GM21423 (cell line): Measurements from ENCODE around the gene PLAGL1.
"Not testable (repeated sequence)": the region's sequence is repeated elsewhere in the genome, so short reads cannot be mapped to it uniquely, and the experiment has no call there.

ENCODE experiments used
- ATAC-seq: cut with Tn5 transposase; IDR thresholded peaks from one replicate; pipeline ENCODE4 v1.9.1; 2021; ENCODE audit warnings: mild to moderate bottlenecking, moderate library complexity; ENCODE audit not compliant: unreplicated experiment

PLAGL1 gene

GRCh38 chr6:143940011-143940597, 68.0 kb downstream of the PLAGL1 start:
- ATAC-seq = peak; percentile 98

GRCh38 chr6:143939364-143939763, 68.7 kb downstream of the PLAGL1 start:
- ATAC-seq = no peak

GRCh38 chr6:143937668-143937970, 70.4 kb downstream of the PLAGL1 start:
- ATAC-seq = no peak

- no peak for ATAC-seq
Measured at GRCh38 chr6:143936778-143937667, 71.0 kb downstream of the PLAGL1 start.

- ATAC-seq = no peak
Measured at GRCh38 chr6:143936347-143936746, 71.7 kb downstream of the PLAGL1 start.

- ATAC-seq = no peak
Measured at GRCh38 chr6:143934867-143935266, 73.2 kb downstream of the PLAGL1 start.

- ATAC-seq = no peak
Measured at GRCh38 chr6:143934331-143934730, 73.7 kb downstream of the PLAGL1 start.

GRCh38 chr6:143929975-143930374, 78.1 kb downstream of the PLAGL1 start:
- ATAC-seq = no peak

GRCh38 chr6:143928853-143929252, 79.2 kb downstream of the PLAGL1 start:
- ATAC-seq = no peak

GRCh38 chr6:143917026-143917425, 91.0 kb downstream of the PLAGL1 start:
- ATAC-seq = not testable (repeated sequence)

GRCh38 chr6:143912671-143913070, 95.4 kb downstream of the PLAGL1 start:
- no peak for ATAC-seq

- no peak for ATAC-seq
Measured at GRCh38 chr6:143911028-143911427, 97.0 kb downstream of the PLAGL1 start.

GRCh38 chr6:143902827-143903226, 105.2 kb downstream of the PLAGL1 start:
- no peak for ATAC-seq

GRCh38 chr6:143901885-143902750, 105.9 kb downstream of the PLAGL1 start:
- ATAC-seq = peak; percentile 93

- no peak for ATAC-seq
Measured at GRCh38 chr6:143900358-143900757, 107.7 kb downstream of the PLAGL1 start.

- no peak for ATAC-seq
Measured at GRCh38 chr6:143896126-143896860, 111.8 kb downstream of the PLAGL1 start.

GRCh38 chr6:143894655-143895054, 113.4 kb downstream of the PLAGL1 start:
- no peak for ATAC-seq
